ENCODE data around the gene FLYWCH2.

DNA sequence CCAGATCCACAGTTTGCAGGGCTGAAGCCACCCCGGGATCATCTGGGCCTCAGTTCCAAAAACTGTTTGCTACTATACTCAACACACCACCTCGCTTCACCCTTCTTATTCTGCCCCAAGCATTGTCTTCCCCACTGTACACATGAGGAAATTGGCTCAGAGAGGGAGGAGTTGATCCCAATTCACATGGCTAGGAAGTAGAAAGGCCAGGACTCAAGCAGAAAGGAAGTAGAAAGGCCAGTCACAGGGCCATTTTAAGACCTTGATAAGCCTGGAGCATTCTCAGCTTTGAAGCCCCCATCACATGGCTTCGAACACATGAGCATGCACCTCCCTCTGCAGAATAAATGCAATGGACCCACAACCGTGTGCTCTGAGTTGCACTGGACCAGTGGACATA, 17.4 kb upstream of the FLYWCH2 start:
- TF ChIP-seq, protein P1, sequence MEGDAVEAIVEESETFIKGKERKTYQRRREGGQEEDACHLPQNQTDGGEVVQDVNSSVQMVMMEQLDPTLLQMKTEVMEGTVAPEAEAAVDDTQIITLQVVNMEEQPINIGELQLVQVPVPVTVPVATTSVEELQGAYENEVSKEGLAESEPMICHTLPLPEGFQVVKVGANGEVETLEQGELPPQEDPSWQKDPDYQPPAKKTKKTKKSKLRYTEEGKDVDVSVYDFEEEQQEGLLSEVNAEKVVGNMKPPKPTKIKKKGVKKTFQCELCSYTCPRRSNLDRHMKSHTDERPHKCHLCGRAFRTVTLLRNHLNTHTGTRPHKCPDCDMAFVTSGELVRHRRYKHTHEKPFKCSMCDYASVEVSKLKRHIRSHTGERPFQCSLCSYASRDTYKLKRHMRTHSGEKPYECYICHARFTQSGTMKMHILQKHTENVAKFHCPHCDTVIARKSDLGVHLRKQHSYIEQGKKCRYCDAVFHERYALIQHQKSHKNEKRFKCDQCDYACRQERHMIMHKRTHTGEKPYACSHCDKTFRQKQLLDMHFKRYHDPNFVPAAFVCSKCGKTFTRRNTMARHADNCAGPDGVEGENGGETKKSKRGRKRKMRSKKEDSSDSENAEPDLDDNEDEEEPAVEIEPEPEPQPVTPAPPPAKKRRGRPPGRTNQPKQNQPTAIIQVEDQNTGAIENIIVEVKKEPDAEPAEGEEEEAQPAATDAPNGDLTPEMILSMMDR (IDR thresholded peaks at IDR 0.05) = no peak
- TF ChIP-seq POLR2A (IDR thresholded peaks at IDR 0.05) = no peak
